HCT116 (cell line): Measurements from ENCODE around the gene ST7. TPM values are rescaled to one million over a fixed set of nuclear protein-coding genes. Genes with fewer than 3 reads are reported as not detected.

Experiments
- ATAC-seq: fragments of 200-7000 bp; cut with Tn5 transposase; 2 replicates; pipeline ENCODE4 v1.9.1; 2020; ENCODE audit warnings: mild to moderate bottlenecking, moderate library complexity
- BruUV-seq: library from RNA; stranded (reverse); fragments of 400-500 nt; replicated peaks from 2 replicates; lab custom pipeline; 2021; lab: Mats Ljungman, UMichigan
- CTCF ChIA-PET: fragments of 300-600 bp; sonication (Branson Sonifier 250); formaldehyde crosslinking; loops from one replicate; lab custom pipeline; 2021; ENCODE audit warnings: antibody characterized with exemption; lab: Charles Lee
- POLR2A ChIA-PET: fragments of 300-600, 350-600 bp; sonication (Branson Sonifier 250); formaldehyde crosslinking; loops from one replicate; lab custom pipeline; 2021; ENCODE audit warnings: antibody characterized with exemption; lab: Charles Lee
- RAD21 ChIA-PET, 2 experiments: fragments of 300-600 bp; sonication (Branson Sonifier 250); formaldehyde crosslinking; loops; one replicate each; lab custom pipeline; 2023; ENCODE audit warnings: low total read pairs in 2 of 2; ENCODE audit not compliant: uncharacterized antibody in 2 of 2, unreplicated experiment in 2 of 2, low non-redundant PET in 1 of 2; lab: Charles Lee
- DNase-seq: peaks from one replicate; pipeline ENCODE4 v3.0.0-alpha.2; 2010; ENCODE audit warnings: low read depth, low spot score
- H2AFZ ChIP-seq: fragments of 200-600 bp; shearing (Covaris generic), sonication (generic); 2 replicates; pipeline ENCODE4 v1.6.1; 2017; ENCODE audit warnings: low read depth, mixed run types, mixed read lengths, antibody characterized with exemption, low read length; ENCODE audit not compliant: poor library complexity, severe bottlenecking
- H3K27ac ChIP-seq: 2 replicates; pipeline ENCODE4 v1.5.1; 2012; ENCODE audit warnings: low read depth, low read length
- H3K27me3 ChIP-seq: fragments of 200-600 bp; sonication (generic); 2 replicates; pipeline ENCODE4 v1.6.1; 2016; ENCODE audit warnings: mixed run types, low read length, mixed read lengths; ENCODE audit not compliant: insufficient read depth
- H3K36me3 ChIP-seq, 2 experiments: fragments of 200-500 bp in 1 of 2; fragments of 200-600 bp in 1 of 2; sonication (Bioruptor generic) in 1 of 2; sonication (generic) in 1 of 2; 2 replicates each; pipeline versions ENCODE4 v1.5.1 to v1.6.1; 2014 to 2016; ENCODE audit warnings: low read length in 2 of 2, inconsistent platforms in 1 of 2, mixed read lengths in 1 of 2, mixed run types in 1 of 2; ENCODE audit not compliant: insufficient read depth in 2 of 2, control insufficient read depth in 1 of 2
- H3K4me1 ChIP-seq, 2 experiments: fragments of 200-600 bp in 1 of 2; sonication (generic) in 1 of 2; 2 replicates each; pipeline versions ENCODE4 v1.5.1 to v1.6.1; 2012 to 2017; ENCODE audit warnings: low read length in 2 of 2, inconsistent platforms in 1 of 2, mild to moderate bottlenecking in 1 of 2, mixed read lengths in 1 of 2, mixed run types in 1 of 2, moderate library complexity in 1 of 2; ENCODE audit not compliant: insufficient read depth in 2 of 2, control insufficient read depth in 1 of 2
- H3K4me2 ChIP-seq: fragments of 200-600 bp; sonication (generic); 2 replicates; pipeline ENCODE4 v1.6.1; 2017; ENCODE audit warnings: mixed run types, low read length, mixed read lengths
- H3K4me3 ChIP-seq, 2 experiments: fragments of 200-600 bp in 1 of 2; sonication (generic) in 1 of 2; replicated peaks in 1 of 2; 2 replicates each; pipeline ENCODE4 v1.5.1; 2011 to 2016; ENCODE audit warnings: low read length in 2 of 2, control low read depth in 1 of 2, low read depth in 1 of 2, mild to moderate bottlenecking in 1 of 2, mixed read lengths in 1 of 2, mixed run types in 1 of 2
- H3K79me2 ChIP-seq: fragments of 200-600 bp; sonication (generic); 2 replicates; pipeline ENCODE4 v1.6.1; 2017; ENCODE audit warnings: mild to moderate bottlenecking, mixed run types, low read length, moderate library complexity, mixed read lengths; ENCODE audit not compliant: insufficient read depth
- H3K9ac ChIP-seq: fragments of 200-600 bp; sonication (generic); 2 replicates; pipeline ENCODE4 v1.6.1; 2016; ENCODE audit warnings: low read length, mixed read lengths
- H3K9me2 ChIP-seq: fragments of 200-600 bp; sonication (generic), shearing (Covaris generic); 2 replicates; pipeline ENCODE4 v1.6.1; 2017; ENCODE audit warnings: mixed run types, mild to moderate bottlenecking, moderate library complexity; ENCODE audit not compliant: insufficient read depth
- H3K9me3 ChIP-seq, 2 experiments: fragments of 200-500 bp in 1 of 2; fragments of 200-600 bp in 1 of 2; sonication (Bioruptor generic) in 1 of 2; sonication (generic) in 1 of 2; 2 replicates each; pipeline ENCODE4 v1.6.1; 2014 to 2017; ENCODE audit warnings: low read length in 2 of 2, mixed read lengths in 2 of 2, inconsistent platforms in 1 of 2, low read depth in 1 of 2, mild to moderate bottlenecking in 1 of 2, mixed run types in 1 of 2, moderate library complexity in 1 of 2; ENCODE audit not compliant: control insufficient read depth in 1 of 2, insufficient read depth in 1 of 2
- H4K20me1 ChIP-seq: fragments of 200-600 bp; sonication (generic), shearing (Covaris generic); 2 replicates; pipeline ENCODE4 v1.6.1; 2017; ENCODE audit warnings: mixed run types, mild to moderate bottlenecking, moderate library complexity; ENCODE audit not compliant: insufficient read depth
- ATF3 ChIP-seq: IDR thresholded peaks from 2 replicates; pipeline ENCODE4 v1.6.1; 2012
- CEBPB ChIP-seq: IDR thresholded peaks from 2 replicates; pipeline ENCODE4 v1.6.1; 2012; ENCODE audit warnings: low read depth
- ELF1 ChIP-seq: IDR thresholded peaks from 2 replicates; pipeline ENCODE4 v1.6.1; 2012; ENCODE audit warnings: low read depth, borderline replicate concordance
- EZH2 ChIP-seq: fragments of 200-600 bp; sonication (generic); IDR thresholded peaks from 2 replicates; pipeline ENCODE4 v1.6.1; 2017; ENCODE audit warnings: antibody characterized with exemption, mixed run types
- FOSL1 ChIP-seq: IDR thresholded peaks from 2 replicates; pipeline ENCODE4 v1.6.1; 2012; ENCODE audit warnings: low read depth
- JUND ChIP-seq: IDR thresholded peaks from 2 replicates; pipeline ENCODE4 v1.6.1; 2012
- MAX ChIP-seq: IDR thresholded peaks from 2 replicates; pipeline ENCODE4 v1.6.1; 2012
- POLR2A ChIP-seq: IDR thresholded peaks from 2 replicates; pipeline ENCODE4 v1.7.0; 2011; ENCODE audit warnings: borderline replicate concordance; ENCODE audit not compliant: insufficient read depth, insufficient read length; ENCODE audit errors: extremely low read depth
- POLR2AphosphoS5 ChIP-seq: IDR thresholded peaks from 2 replicates; pipeline ENCODE4 v1.6.1; 2011; ENCODE audit warnings: mild to moderate bottlenecking, low read depth, low read length, moderate library complexity
- REST ChIP-seq: IDR thresholded peaks from 2 replicates; pipeline ENCODE4 v1.6.1; 2012; ENCODE audit warnings: low read depth
- SIN3A ChIP-seq: IDR thresholded peaks from 2 replicates; pipeline ENCODE4 v1.6.1; 2012; ENCODE audit warnings: low read depth
- SRF ChIP-seq: IDR thresholded peaks from 2 replicates; pipeline ENCODE4 v1.6.1; 2012; ENCODE audit warnings: low read depth
- YY1 ChIP-seq: IDR thresholded peaks from 2 replicates; pipeline ENCODE4 v1.6.1; 2011; ENCODE audit warnings: low read length, low read depth, moderate library complexity, mild to moderate bottlenecking; ENCODE audit not compliant: insufficient replicate concordance; ENCODE audit errors: extremely low read depth
- ZFX ChIP-seq: fragments of 450-650 bp; IDR thresholded peaks from 2 replicates; pipeline ENCODE4 v1.6.1; 2017
- ZNF274 ChIP-seq: fragments of 200-500 bp; sonication (Bioruptor generic); IDR thresholded peaks from 2 replicates; pipeline ENCODE4 v1.6.1; 2014; ENCODE audit warnings: mild to moderate bottlenecking, low read depth, low read length, inconsistent platforms
- intact Hi-C: fragments of 100-400 bp; cut with micrococcal nuclease; formaldehyde crosslinking; loops from 2 replicates; pipeline ENCODE4 v1.10.0; 2022
- total RNA-seq: library from RNA; stranded (reverse); gene quantifications from one replicate; pipeline ENCODE4 v1.2.1, GENCODE V29; 2021; ENCODE audit not compliant: unreplicated experiment

The ST7 gene
- total RNA-seq, 1 experiment from 2014 or later, result 12.6 TPM

GRCh38 chr7:116984511-116984910 lies 31.2 kb downstream of the ST7 start:
- CTCF ChIA-PET, result interaction anchor here (0.7 to 2.1 kb wide), 8 partner anchors 12 to 143 kb away, joined by 3 to 10 read pairs (median 5); no protein-coding TSS in a partner anchor
- no peaks in the 10 kb centered on the region for H3K9me3 ChIP-seq

More at GRCh38 chr7:116984511-116984910, 31.2 kb downstream of the ST7 start:
- intact Hi-C loops, result loop anchor here (2.0 kb wide), 1 partner anchor 134 kb away; no protein-coding TSS in a partner anchor
- Histone ChIP-seq H3K27ac (no peak overlapping the region), H3K4me2 (no peak overlapping the region), H4K20me1 (no peaks in the 10 kb centered on the region), H3K79me2 (peaks cover 4% of the 10 kb centered on the region; the same call in 1 of the 2 replicates), H2AFZ (no peak overlapping the region), H3K9me2 (no peaks in the 10 kb centered on the region), H3K4me3 (no peak overlapping the region), H3K36me3 (no peaks in the 10 kb centered on the region), H3K4me1 (peaks cover 0 to 7% of the 10 kb centered on the region in 2 experiments; a peak in 1 of 4 replicates), H3K27me3 (no peaks in the 10 kb centered on the region), H3K9ac (no peak overlapping the region)
- no TSS peak for BruUV-seq
- ChIA-PET POLR2A (no interaction called here), RAD21 (no interaction called here)
- TF ChIP-seq POLR2AphosphoS5, result no peak
- no peak for TF ChIP-seq REST
- TF ChIP-seq CEBPB, result no peak
- no peak for TF ChIP-seq MAX
- no peak for TF ChIP-seq JUND
- TF ChIP-seq SRF, result no peak
- TF ChIP-seq ZFX, result no peak
- no peak for TF ChIP-seq EZH2
- TF ChIP-seq ZNF274, result no peak
- TF ChIP-seq POLR2A, result no peak
- no peak for TF ChIP-seq SIN3A
- no peak for TF ChIP-seq ELF1
- TF ChIP-seq FOSL1, result no peak
- no peak for TF ChIP-seq YY1
- TF ChIP-seq ATF3, result no peak
- DNase-seq, result no peak
- ATAC-seq, result 0 out of 2 replicates have a peak, but pooled peaks have one; percentile 14
